HEK293 (cell line): ENCODE data around the gene NRIP1.

Source experiments
- CTCF ChIA-PET: fragments of 350-600 bp; formaldehyde crosslinking; extraction: SDS; loops from one replicate; lab custom pipeline; 2021; ENCODE audit warnings: antibody characterized with exemption; lab: Yijun Ruan, JAX
- POLR2A ChIA-PET: fragments of 300-600 bp; formaldehyde crosslinking; extraction: SDS; loops from one replicate; lab custom pipeline; 2020; ENCODE audit warnings: antibody characterized with exemption, inconsistent platforms; lab: Yijun Ruan, JAX
- H3K27ac ChIP-seq: fragments of 200-500 bp; sonication (Bioruptor generic); 2 replicates; pipeline ENCODE4 v1.5.1; 2014; ENCODE audit warnings: low read depth, low read length, control low read depth, inconsistent platforms; ENCODE audit errors: extremely low read depth
- H3K36me3 ChIP-seq, 2 experiments: fragments of 200-500 bp in 1 of 2; sonication (Bioruptor generic) in 1 of 2; 1 replicate in 1 of 2; 2 replicates in 1 of 2; pipeline ENCODE4 v1.5.1; 2014 to 2017; ENCODE audit warnings: inconsistent platforms in 2 of 2, low read length in 2 of 2; ENCODE audit not compliant: control insufficient read depth in 2 of 2, insufficient read depth in 1 of 2
- H3K4me1 ChIP-seq: fragments of 200-500 bp; sonication (Bioruptor generic); 2 replicates; pipeline ENCODE4 v1.5.1; 2014; ENCODE audit warnings: mild to moderate bottlenecking, low read length, inconsistent platforms; ENCODE audit not compliant: control insufficient read depth, insufficient read depth
- H3K4me3 ChIP-seq: 2 replicates; pipeline ENCODE4 v1.5.1; 2011; ENCODE audit warnings: low read depth, mild to moderate bottlenecking, control low read depth, low read length, moderate library complexity
- H3K9me3 ChIP-seq: fragments of 200-500 bp; sonication (Bioruptor generic); 2 replicates; pipeline ENCODE4 v1.5.1; 2014; ENCODE audit warnings: low read depth, low read length, inconsistent platforms; ENCODE audit not compliant: control insufficient read depth, insufficient read depth
- FEZF1 ChIP-seq: fragments of 450-650 bp; formaldehyde crosslinking; IDR thresholded peaks from 2 replicates; pipeline ENCODE4 v1.5.1; 2016; ENCODE audit warnings: missing biosample characterization, missing genetic modification characterization
- GLI2 ChIP-seq: fragments of 450-650 bp; formaldehyde crosslinking; IDR thresholded peaks from 2 replicates; pipeline ENCODE4; 2017; ENCODE audit warnings: missing biosample characterization, missing genetic modification characterization, low read depth, borderline replicate concordance
- GLIS1 ChIP-seq: fragments of 450-650 bp; formaldehyde crosslinking; IDR thresholded peaks from 2 replicates; pipeline ENCODE4 v1.5.1; 2016; ENCODE audit warnings: missing biosample characterization, missing genetic modification characterization
- PBX3 ChIP-seq: sonication (generic); formaldehyde crosslinking; IDR thresholded peaks from 2 replicates; pipeline ENCODE4 v1.8.1; 2022; ENCODE audit warnings: mild to moderate bottlenecking, moderate library complexity, missing genetic modification reagents
- PRDM4 ChIP-seq: fragments of 450-650 bp; formaldehyde crosslinking; IDR thresholded peaks from 2 replicates; pipeline ENCODE4 v1.5.1; 2017; ENCODE audit warnings: missing biosample characterization, missing genetic modification characterization
- TCF7L2 ChIP-seq: IDR thresholded peaks from 2 replicates; pipeline ENCODE4 v1.6.1; 2011; ENCODE audit warnings: low read depth, mild to moderate bottlenecking, inconsistent platforms, low read length, moderate library complexity, borderline replicate concordance
- ZBTB26 ChIP-seq: fragments of 450-650 bp; formaldehyde crosslinking; optimal IDR thresholded peaks from 2 replicates; pipeline ENCODE3; 2016; ENCODE audit warnings: missing biosample characterization, mild to moderate bottlenecking, missing genetic modification characterization
- ZBTB7A ChIP-seq: fragments of 450-650 bp; formaldehyde crosslinking; IDR thresholded peaks from 2 replicates; pipeline ENCODE4 v1.5.1; 2016; ENCODE audit warnings: low read depth, missing biosample characterization, missing genetic modification characterization
- ZFHX2 ChIP-seq: fragments of 450-650 bp; formaldehyde crosslinking; conservative IDR thresholded peaks from 2 replicates; pipeline ENCODE4 v1.5.1; 2016; ENCODE audit warnings: missing biosample characterization, missing genetic modification characterization
- ZFP69B ChIP-seq: fragments of 450-650 bp; formaldehyde crosslinking; IDR thresholded peaks from 2 replicates; pipeline ENCODE4 v1.5.1; 2016; ENCODE audit warnings: missing biosample characterization, missing genetic modification characterization
- ZNF114 ChIP-seq: fragments of 450-650 bp; formaldehyde crosslinking; IDR thresholded peaks from 2 replicates; pipeline ENCODE4 v1.5.0; 2017; ENCODE audit warnings: missing biosample characterization, missing genetic modification characterization
- ZNF146 ChIP-seq: fragments of 450-650 bp; formaldehyde crosslinking; IDR thresholded peaks from 2 replicates; pipeline ENCODE4 v1.5.1; 2016; ENCODE audit warnings: missing biosample characterization, missing genetic modification characterization
- ZNF19 ChIP-seq: fragments of 450-650 bp; formaldehyde crosslinking; IDR thresholded peaks from 2 replicates; pipeline ENCODE4; 2016; ENCODE audit warnings: missing biosample characterization, missing genetic modification characterization, low read depth
- ZNF335 ChIP-seq: fragments of 450-650 bp; formaldehyde crosslinking; conservative IDR thresholded peaks from 2 replicates; pipeline ENCODE4 v1.5.1; 2016; ENCODE audit warnings: missing biosample characterization, missing genetic modification characterization
- ZNF366 ChIP-seq: fragments of 450-650 bp; formaldehyde crosslinking; conservative IDR thresholded peaks from 2 replicates; pipeline ENCODE4 v1.5.1; 2016; ENCODE audit warnings: missing biosample characterization, missing genetic modification characterization
- ZNF391 ChIP-seq: fragments of 450-650 bp; formaldehyde crosslinking; IDR thresholded peaks from 2 replicates; pipeline ENCODE4 v1.5.1; 2016; ENCODE audit warnings: low read depth, missing biosample characterization, missing genetic modification characterization, borderline replicate concordance
- ZNF48 ChIP-seq: fragments of 450-650 bp; formaldehyde crosslinking; IDR thresholded peaks from 2 replicates; pipeline ENCODE4 v1.5.1; 2016; ENCODE audit warnings: missing biosample characterization, missing genetic modification characterization
- ZNF513 ChIP-seq: fragments of 450-650 bp; IDR thresholded peaks from 2 replicates; pipeline ENCODE4 v1.5.1; 2018; ENCODE audit warnings: missing biosample characterization, missing genetic modification characterization
- ZNF544 ChIP-seq: fragments of 450-650 bp; formaldehyde crosslinking; IDR thresholded peaks from 2 replicates; pipeline ENCODE4 v1.5.0; 2017; ENCODE audit warnings: missing biosample characterization, missing genetic modification characterization
- ZNF600 ChIP-seq: fragments of 450-650 bp; formaldehyde crosslinking; IDR thresholded peaks from 2 replicates; pipeline ENCODE4 v1.5.1; 2016; ENCODE audit warnings: missing biosample characterization, missing genetic modification characterization
- ZNF621 ChIP-seq: fragments of 450-650 bp; formaldehyde crosslinking; IDR thresholded peaks from 2 replicates; pipeline ENCODE4 v1.5.1; 2017; ENCODE audit warnings: missing biosample characterization, missing genetic modification characterization
- ZNF624 ChIP-seq: fragments of 450-650 bp; formaldehyde crosslinking; IDR thresholded peaks from 2 replicates; pipeline ENCODE4 v1.5.1; 2017; ENCODE audit warnings: missing biosample characterization, missing genetic modification characterization
- ZNF658 ChIP-seq: fragments of 450-650 bp; formaldehyde crosslinking; IDR thresholded peaks from 2 replicates; pipeline ENCODE4; 2016; ENCODE audit warnings: missing biosample characterization, missing genetic modification characterization
- ZNF670 ChIP-seq: fragments of 450-650 bp; formaldehyde crosslinking; IDR thresholded peaks from 2 replicates; pipeline ENCODE4 v1.5.1; 2016; ENCODE audit warnings: missing biosample characterization, missing genetic modification characterization, low read depth
- ZNF677 ChIP-seq: fragments of 450-650 bp; IDR thresholded peaks from 2 replicates; pipeline ENCODE4 v1.5.0; 2018; ENCODE audit warnings: missing biosample characterization, mild to moderate bottlenecking, missing genetic modification characterization, moderate library complexity
- ZNF768 ChIP-seq: fragments of 450-650 bp; formaldehyde crosslinking; IDR thresholded peaks from 2 replicates; pipeline ENCODE4 v1.5.1; 2018; ENCODE audit warnings: missing biosample characterization, mild to moderate bottlenecking, missing genetic modification characterization
- ZSCAN18 ChIP-seq: fragments of 450-650 bp; formaldehyde crosslinking; IDR thresholded peaks from 2 replicates; pipeline ENCODE4 v1.5.1; 2016; ENCODE audit warnings: missing biosample characterization, missing genetic modification characterization

NRIP1 gene

GRCh38 chr21:15037095-15037899 lies 27.5 kb downstream of the NRIP1 start (continued):
- no peak for TF ChIP-seq GLIS1 (tag by site-specific recombination)
- TF ChIP-seq ZNF544 (tag by site-specific recombination): no peak
- no peak for TF ChIP-seq ZBTB26 (tag by site-specific recombination)
- TF ChIP-seq ZFP69B (tag by site-specific recombination): no peak
- TF ChIP-seq ZNF513 (tag by site-specific recombination): no peak
- no peak for TF ChIP-seq ZNF366 (tag by site-specific recombination)
- no peak for TF ChIP-seq ZSCAN18 (tag by site-specific recombination)

- Histone ChIP-seq H3K36me3 (no peaks in the 10 kb centered on the region), H3K27ac (no peak overlapping the region), H3K4me1 (peaks cover 12% of the 10 kb centered on the region), H3K9me3 (no peaks in the 10 kb centered on the region), H3K4me3 (no peak overlapping the region)
- ChIA-PET CTCF (no interaction called here), POLR2A (no interaction called here)
- TF ChIP-seq ZNF677 (tag by site-specific recombination) (no peak), ZNF391 (tag by site-specific recombination) (no peak), FEZF1 (tag by site-specific recombination) (no peak), TCF7L2 (no peak), ZBTB7A (tag by site-specific recombination) (no peak), ZNF114 (tag by site-specific recombination) (no peak), ZNF768 (no peak), ZNF624 (no peak), ZNF621 (tag by site-specific recombination) (no peak), ZNF600 (tag by site-specific recombination) (no peak), ZNF146 (tag by site-specific recombination) (no peak), ZNF670 (tag by site-specific recombination) (no peak), GLI2 (no peak), ZNF19 (no peak), ZFHX2 (tag by site-specific recombination) (no peak), ZNF335 (no peak), PBX3 (CRISPR knock-in tag) (no peak), ZNF48 (tag by site-specific recombination) (no peak), PRDM4 (tag by site-specific recombination) (no peak), ZNF658 (no peak)
These were observed 28.6 kb downstream of the NRIP1 start for GRCh38 chr21:15036189-15036588.
